ENCODE data around the gene KIAA2012. TPM values are rescaled to one million over a fixed set of nuclear protein-coding genes. Genes with fewer than 3 reads are reported as not detected.

Gene KIAA2012
- total and polyA plus RNA-seq, 2 donors (not counting 1 experiment from before 2014, with no cell fraction given): not detected

DNA sequence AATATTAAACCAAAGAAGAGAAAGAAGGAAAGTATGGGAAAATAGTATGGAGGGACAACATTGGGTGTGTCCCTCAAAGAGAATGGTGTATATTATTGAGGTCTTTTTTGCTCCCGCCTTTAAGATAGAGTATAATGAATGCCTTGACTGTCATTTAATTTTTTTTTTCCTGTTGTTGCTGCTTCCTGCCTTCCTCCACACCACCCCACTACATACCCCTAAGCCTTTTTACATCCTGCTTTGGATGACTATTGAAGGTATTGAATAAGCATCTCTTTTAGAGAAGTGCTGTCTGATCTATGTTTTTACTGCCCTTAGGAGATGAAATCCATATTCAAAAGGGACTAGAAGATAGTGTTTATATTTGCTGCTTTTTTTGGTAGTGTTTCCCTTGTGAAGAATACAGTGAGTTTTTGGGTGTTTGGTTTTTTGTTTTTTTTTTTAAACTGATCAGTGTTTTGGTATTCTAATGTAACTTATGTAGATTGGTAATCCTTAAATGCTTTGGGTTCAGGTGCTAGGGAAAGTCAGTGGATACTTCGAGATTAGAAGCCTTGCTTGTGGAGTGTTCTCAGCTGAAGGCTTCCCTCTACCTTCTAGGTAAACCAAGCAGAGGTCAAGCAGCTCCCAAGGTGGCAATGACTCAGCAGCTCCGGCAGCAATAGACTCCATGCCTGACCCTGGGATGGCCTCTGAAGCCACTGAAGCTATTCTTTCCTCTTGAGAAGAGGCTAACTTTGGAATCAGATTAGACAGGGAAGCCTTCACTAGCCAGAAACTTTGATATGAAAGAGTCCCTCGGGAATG lies 34.4 kb upstream of the KIAA2012 start:
- Mint-ChIP-seq H3K4me1 (peaks cover 4% of the 10 kb centered on the region), H3K4me3 (no peak overlapping the region), H3K27me3 (peaks cover 38% of the 10 kb centered on the region), H3K27ac (no peak overlapping the region), H3K9me3 (ENCODE audit: insufficient read depth) (no peaks in the 10 kb centered on the region)
- Histone ChIP-seq H3K4me1 (ENCODE audit: control insufficient read depth in 2 of 2, insufficient read depth in 2 of 2, low read length in 2 of 2) (peaks cover 13 to 17% of the 10 kb centered on the region in 2 donors), H3K27ac (ENCODE audit: low read length in 2 of 2) (no peak overlapping the region), H2AFZ (ENCODE audit: insufficient read depth, low read depth, low read length, poor library complexity, severe bottlenecking) (no peak overlapping the region), H4K20me1 (ENCODE audit: control insufficient read depth, insufficient read depth, low read length, poor library complexity, severe bottlenecking) (no peaks in the 10 kb centered on the region), H3K36me3 (replicated peaks in 1 of 2; ENCODE audit: control extremely low read depth in 1 of 2, control insufficient read depth in 1 of 2, extremely low read depth in 1 of 2, insufficient read depth in 2 of 2, low read length in 1 of 2) (no peaks in the 10 kb centered on the region), H3K4me2 (replicated peaks; ENCODE audit: low read depth, low read length, poor library complexity, severe bottlenecking) (no peak overlapping the region), H3K27me3 (replicated peaks in 1 of 4; ENCODE audit: control extremely low read depth in 1 of 4, control insufficient read depth in 3 of 4, insufficient read depth in 4 of 4, low read length in 3 of 4) (peaks cover 0 to 47% (median 37%) of the 10 kb centered on the region in 4 experiments), H3K79me2 (ENCODE audit: control insufficient read depth, insufficient read depth, low read length) (no peaks in the 10 kb centered on the region), H3K4me3 (ENCODE audit: control extremely low read depth in 1 of 5, extremely low read depth in 1 of 5, insufficient read depth in 1 of 5, low read depth in 2 of 5, low read length in 4 of 5) (no peak overlapping the region), H3K9me3 (ENCODE audit: control extremely low read depth in 1 of 3, control insufficient read depth in 2 of 3, insufficient read depth in 1 of 3, low read length in 2 of 3) (peaks cover 0 to 14% (median 0%) of the 10 kb centered on the region in 3 donors), H3K9ac (ENCODE audit: low read length) (no peak overlapping the region)
- no peak for TF ChIP-seq EZH2 (IDR thresholded peaks at IDR 0.05; ENCODE audit: borderline replicate concordance, insufficient read depth, low read depth, low read length, poor library complexity, severe bottlenecking)
- TF ChIP-seq, protein P1, sequence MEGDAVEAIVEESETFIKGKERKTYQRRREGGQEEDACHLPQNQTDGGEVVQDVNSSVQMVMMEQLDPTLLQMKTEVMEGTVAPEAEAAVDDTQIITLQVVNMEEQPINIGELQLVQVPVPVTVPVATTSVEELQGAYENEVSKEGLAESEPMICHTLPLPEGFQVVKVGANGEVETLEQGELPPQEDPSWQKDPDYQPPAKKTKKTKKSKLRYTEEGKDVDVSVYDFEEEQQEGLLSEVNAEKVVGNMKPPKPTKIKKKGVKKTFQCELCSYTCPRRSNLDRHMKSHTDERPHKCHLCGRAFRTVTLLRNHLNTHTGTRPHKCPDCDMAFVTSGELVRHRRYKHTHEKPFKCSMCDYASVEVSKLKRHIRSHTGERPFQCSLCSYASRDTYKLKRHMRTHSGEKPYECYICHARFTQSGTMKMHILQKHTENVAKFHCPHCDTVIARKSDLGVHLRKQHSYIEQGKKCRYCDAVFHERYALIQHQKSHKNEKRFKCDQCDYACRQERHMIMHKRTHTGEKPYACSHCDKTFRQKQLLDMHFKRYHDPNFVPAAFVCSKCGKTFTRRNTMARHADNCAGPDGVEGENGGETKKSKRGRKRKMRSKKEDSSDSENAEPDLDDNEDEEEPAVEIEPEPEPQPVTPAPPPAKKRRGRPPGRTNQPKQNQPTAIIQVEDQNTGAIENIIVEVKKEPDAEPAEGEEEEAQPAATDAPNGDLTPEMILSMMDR (IDR thresholded peaks at IDR 0.05): no peak
- no peak for DNase-seq
- CTCF ChIA-PET: no interaction called here
- 83% methylated on average over 3 of the region's 4 CpGs for WGBS (ENCODE audit: insufficient coverage)
- intact Hi-C loops (cut with micrococcal nuclease): loop anchor here (10.0 kb wide), 4 partner anchors 196 to 876 kb away; partner anchors contain the start of genes BMPR2, CARF, SUMO1 and WDR12
- POLR2A ChIA-PET: no interaction called here
- no peak for ATAC-seq (ENCODE audit: low read depth)

All from B cell (primary cell).